A549 treated with CORT108297 at 1 μM for 4 hours (cell line): ENCODE data around the gene BANK1. TPM values are rescaled to one million over a fixed set of nuclear protein-coding genes. Genes with fewer than 3 reads are reported as not detected.

Experiments
- total RNA-seq: library from RNA; stranded (reverse); fragments of 200-300 nt; extraction: Qiagen RNA extraction; gene quantifications from 5 replicates; pipeline ENCODE4 v1.2.3, GENCODE V29; 2022

Gene BANK1
- total RNA-seq, result 0.69 to 0.82 TPM (median 0.73 TPM) in 5 replicates

DNA sequence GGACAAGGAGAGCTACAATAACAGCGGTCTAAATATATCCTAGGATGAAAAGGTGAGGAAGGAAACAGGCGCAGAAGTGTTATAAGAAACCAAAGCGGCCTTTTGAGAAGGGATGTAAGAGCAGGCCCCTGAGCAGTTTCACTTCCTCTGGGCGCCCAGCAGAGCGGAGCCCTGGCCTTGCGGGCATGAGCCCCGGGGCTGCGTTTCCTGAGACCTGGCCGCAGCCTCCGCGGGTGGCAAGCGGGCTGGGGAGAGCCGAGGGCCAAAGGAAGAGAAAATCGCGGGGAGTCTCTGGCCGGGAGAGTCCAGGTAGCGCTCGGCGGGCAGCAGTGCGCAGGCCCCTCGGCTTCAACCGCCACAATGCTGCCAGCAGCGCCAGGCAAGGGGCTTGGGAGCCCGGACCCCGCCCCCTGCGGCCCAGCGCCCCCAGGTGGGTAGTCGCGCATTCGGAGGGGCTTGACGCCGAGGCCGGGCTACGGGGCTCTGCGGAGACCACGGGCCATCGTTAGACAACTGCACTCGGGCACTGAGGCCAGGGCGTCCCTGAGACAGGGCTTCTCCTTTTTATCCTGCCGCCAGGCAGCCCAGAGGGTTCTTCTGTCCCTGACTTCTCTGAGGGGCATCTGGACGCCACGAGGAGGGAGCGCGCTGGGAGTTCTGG is at the start of gene BANK1:
Gene BANK1, plus strand, starts transcription at position 210 of the 661 bp plus-strand sequence. Its CDS starts 151 bp downstream, at position 361.

